Brain pericyte (primary cell): ENCODE measurements around the gene ZNF280C.

Source experiments
- DNase-seq: peaks from one replicate; pipeline ENCODE4 v3.0.0-alpha.2; 2012; ENCODE audit warnings: low read depth, low spot score

ZNF280C gene

DNA sequence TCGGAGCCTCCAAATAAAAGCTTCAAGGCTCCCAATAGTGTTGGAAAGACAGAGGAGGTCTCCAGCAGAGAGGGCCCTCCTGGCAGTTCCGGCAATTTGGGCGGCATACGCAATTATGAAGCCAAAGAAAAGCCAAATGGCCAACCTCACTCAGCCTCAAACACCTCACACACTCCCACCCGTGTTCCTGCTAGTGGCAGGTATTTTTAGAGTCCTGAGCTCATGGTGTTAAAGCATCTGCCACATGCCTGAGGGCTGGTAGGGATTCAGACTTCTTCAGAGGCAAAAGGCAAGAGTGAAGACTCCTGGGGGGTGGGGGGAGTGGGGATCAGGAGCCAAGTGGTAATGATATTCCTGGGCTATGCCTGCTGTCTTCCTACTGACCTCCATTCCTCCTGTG is 89.5 kb downstream of the ZNF280C start:
- no peak for DNase-seq

DNA sequence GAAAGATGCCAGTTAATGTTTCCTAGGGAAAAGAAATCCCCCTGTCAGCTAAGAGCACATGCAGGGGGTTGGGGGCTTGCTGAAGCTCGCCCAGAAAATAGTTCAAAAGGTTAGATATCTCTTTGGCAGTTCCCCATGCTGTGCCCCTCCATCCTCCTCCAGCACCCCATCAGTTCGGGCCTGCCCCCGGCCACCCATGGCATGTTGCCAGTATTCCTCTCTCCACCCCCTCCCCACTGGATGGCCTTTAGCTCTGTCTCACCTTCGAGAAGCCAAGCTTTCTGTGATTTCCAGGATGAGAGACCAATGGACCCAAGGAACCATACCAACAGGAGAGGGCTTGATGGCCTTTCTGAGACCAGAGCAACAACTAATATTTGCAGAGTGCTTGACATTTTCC is 91.8 kb downstream of the ZNF280C start:
- DNase-seq: no peak

DNA sequence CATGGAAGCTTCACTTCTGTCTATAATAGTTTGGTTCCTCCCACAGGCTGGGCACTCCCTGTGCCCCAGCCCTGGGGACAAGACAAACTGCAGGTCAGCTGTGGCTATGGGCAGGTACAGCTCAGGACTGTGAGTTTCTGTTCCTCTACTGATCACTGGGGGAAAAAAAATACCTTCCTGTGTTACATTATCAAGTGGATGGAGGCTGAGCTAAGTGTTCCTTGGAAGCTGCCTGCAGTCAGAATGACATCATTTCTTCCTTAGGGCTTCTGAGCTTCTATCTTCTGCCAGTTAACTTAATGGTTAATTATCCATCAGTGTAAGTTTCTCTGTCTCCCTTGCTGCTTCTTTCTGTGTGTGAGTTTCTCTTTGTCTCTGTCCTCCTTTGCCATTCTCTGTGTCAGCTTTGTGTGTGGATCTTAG is 92.3 kb downstream of the ZNF280C start:
- DNase-seq: no peak

DNA sequence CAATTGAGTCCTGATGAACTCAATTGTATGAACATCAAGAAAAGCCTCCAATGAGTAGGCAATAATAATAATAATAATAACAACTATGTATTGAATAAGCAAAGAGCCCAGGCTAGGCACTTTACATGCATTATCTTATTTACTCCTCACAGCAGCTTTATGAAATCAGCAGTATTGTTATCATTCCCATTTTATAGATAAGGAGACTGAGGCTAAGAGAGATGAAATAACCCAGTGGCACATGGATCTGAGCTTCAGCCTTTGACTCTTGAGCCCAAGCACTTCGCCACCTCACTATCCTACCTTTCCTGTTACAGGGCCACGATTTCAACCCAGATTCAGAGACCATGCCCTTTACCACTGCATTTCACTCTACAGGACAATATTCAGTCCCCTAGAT is 93.8 kb downstream of the ZNF280C start:
- DNase-seq: no peak

DNA sequence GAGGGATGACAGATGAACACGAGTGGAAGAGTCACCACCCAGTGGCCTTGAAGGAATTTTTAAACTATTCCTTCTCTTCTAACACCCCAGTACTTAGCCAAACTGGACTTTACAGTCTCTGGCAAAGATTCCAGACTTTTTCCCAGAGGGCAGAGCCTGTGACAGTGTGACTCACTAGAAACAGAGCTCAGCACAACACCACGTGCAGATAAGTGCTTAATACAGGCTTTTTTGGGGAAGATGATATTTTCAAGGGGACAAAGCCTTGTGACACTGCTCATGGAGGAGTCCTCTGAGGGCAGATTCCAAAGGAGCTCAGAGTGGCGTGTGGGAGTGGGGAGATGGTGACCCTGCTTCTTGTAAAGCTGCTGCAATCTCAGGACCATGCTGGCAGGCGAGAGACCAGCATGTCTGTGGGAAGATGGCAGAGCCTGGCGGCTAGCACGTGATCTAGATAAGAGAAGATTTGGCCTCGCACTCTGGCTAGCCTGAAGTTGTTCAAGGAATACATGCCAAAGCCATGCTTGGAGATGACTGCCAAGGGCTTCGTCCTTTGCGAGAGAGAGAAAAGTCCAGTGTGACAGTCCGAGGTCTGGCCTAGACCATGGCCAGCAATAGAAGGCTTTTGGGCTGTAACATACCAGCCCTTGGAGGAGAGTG is 94.5 kb downstream of the ZNF280C start:
- DNase-seq: no peak

DNA sequence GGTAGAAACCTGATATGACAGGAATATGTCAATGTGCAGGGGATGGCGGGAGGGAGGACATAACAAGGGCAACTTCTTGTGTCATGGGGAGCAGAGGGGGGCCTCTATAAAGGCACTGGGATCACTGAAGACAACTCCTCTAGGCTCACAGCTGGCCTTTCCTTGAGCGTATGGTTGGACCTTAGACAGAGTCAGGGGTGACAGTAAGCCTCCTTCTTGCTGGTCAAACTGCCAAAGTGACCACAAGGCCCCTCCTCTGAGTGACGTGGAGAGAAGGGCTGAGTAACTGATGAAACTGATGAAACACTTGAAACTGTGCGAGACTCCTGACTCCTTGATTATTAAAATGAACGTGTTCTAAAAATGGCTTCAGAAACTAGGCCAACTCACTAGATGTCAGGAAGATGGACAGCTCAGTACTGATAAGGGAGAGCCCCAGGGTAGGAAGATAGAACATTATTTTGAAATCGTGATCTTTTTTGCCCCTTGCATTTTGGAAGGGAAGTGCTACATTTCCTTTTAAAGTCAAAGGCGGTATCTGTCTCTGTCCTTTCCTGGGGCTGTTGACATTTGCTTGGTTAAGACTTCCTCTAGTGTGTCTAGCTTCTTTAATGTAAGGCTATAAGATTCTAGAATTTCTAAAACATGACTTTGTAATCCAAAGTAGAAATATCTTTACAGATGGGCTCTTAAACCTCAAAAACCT is 95.4 kb downstream of the ZNF280C start:
- no peak for DNase-seq

DNA sequence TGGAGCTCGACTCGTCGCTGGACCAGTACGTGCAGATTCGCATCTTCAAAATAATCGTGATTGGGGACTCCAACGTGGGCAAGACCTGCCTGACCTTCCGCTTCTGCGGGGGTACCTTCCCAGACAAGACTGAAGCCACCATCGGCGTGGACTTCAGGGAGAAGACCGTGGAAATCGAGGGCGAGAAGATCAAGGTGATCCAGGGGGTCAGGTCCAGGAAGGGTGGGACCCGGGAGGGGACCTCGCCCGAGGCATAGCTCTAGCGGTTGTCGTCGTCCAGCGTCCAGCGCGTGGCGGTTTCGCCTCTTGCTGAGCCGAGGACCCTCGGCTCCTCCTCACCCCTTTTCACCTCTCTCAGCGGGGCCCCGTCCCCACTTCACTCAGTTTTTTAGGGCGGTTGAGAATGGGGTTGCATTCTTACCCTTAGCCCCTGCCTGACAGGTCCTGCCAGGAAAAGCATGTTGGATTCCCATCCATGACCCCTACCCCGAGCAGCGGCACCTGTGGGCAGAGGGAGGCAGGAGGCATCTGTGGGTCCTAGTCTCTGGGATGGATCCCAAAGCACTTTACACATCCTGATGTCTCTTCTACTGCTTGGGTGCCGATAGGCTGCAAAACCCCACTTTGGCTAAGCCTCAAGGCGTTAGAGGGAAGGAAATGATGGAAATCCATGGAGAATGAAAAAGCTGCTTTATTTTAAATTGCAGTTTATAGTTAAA is 96.4 kb downstream of the ZNF280C start:
- DNase-seq: no peak

DNA sequence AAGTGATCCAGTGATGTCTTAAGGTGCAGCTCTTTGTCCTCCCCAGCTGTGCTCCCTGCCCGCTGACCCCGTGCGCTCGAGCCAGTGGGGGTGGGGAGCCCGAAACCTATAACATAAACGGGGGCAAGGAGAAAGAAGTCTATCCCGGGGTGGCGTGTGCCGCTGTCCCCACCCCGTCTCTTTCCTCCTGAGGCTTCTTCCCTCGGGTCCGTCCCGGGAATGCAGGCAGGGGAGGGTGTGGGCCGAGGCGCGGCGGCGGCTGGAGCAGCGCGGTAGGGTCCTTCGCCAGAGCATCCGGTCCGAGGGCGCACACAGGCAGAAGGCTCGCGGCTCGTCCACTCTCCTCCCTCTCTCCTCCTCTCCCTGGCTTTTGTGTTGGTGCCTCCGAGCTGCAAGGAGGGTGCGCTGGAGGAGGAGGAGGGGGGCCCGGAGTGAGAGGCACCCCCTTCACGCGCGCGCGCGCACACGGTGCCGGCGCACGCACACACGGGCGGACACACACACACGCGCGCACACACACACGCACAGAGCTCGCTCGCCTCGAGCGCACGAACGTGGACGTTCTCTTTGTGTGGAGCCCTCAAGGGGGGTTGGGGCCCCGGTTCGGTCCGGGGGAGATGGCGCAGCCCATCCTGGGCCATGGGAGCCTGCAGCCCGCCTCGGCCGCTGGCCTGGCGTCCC is 97.1 kb downstream of the ZNF280C start, which contains the start of gene RAB33A:
RAB33A (plus strand) TSS at position 517 of the 681 bp plus-strand sequence; CDS start at position 618, 101 bp downstream.
- no peak for DNase-seq

DNA sequence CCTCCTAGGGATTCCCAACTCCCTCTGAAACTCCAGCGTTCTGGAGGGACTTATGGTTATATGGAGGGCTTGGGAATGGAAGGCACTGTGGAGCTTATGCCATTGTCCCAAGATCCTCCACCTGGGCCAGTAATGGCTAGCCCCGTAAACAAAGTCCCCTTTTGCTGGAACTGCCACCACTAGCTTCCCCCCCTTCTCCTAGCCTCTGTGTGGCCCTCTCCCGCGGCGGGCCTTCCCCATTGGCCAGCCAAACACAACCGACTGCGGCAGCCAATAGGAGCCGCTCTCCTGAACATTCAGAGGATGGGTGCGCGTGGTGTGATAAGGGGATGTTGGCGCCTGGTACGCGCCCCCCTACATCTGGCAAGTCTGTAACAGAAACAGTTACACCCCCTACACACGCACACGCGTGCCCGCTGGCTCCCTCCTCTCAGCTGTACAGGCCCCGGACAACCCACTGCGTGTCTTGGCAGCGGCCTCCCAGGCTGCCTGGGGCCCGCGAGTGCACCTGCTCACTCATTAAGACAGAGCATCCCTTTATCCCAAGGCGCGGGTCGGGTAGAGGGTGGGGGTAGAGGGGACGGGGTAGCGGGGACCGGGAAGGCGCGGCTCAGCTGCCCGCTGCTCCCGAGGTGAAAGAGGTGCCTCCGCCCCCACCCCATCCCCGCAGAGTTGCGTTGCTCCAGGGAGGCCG is 97.8 kb downstream of the ZNF280C start:
- DNase-seq: no peak

DNA sequence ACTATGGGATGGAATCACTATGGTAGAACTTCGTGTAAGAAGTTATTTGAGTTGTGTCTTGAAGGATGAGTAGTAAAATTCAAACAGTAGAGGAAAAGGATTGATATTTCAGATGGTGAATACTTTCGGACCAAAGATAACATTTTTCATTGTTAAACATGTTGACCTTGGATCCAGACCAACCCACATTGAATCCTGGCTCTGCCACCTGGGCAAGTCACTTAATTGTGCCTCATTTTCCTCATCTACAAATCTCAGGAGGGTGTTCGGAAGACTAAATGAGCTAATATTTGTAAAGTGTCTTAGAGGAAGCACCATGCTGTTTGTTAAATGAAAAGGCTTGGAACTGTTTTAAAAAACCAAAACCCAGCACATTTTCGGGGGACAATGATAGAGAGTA is 101.7 kb downstream of the ZNF280C start:
- DNase-seq: no peak

DNA sequence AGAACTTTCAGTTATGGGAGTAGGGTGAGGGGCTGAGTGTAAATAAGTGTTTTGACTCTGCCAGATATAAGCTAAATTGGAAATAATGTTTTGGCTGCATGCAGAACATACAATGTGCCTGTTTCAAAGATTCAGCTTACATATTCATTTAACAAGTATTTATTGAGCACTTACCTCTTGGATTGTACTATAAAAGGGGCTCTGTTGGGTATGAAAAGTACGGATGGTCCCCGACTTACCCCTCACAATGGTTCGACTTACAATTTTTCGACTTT is 102.3 kb downstream of the ZNF280C start:
- DNase-seq: no peak

DNA sequence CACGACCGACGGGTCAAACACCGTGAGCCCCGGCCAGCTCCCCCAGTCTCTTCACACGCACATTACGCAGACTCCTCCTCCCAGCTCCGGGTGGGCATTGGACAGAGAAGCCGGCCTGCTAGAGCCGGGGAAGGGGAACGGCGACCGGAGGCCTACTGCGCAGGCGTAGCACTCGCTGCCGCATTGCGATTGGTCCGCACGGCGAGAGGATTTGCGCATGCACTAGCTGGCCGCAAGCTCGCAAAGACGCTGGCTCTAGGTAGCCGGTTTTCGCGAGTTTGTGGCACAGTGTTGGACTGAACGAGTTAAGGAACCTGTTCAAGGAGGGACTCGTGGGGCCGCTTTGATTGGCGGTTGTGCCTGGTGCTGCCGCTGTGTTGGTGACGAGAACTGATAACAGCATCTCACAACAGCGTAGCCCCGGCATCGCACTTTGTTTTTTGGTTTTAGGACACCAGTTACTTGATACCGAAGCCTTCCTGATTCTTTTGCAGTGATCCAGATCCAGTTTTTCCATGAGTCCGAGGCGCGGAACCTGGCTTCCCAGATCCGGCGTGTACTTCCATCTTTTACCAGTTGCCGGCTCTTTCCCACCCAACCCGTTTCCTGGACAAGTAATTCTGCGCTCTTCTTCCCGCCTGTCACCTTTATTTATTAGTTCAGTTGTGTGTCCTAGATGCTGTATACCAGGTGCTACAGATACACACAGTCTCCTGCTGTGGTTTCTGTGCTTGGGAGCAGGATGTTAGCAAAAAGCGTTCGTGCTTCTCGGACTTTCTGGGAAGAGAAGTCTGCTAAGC is 102.8 kb downstream of the ZNF280C start, which contains the start of gene AIFM1:
AIFM1 (minus strand) TSS at position 139 of the 800 bp plus-strand sequence. CDS start 185 bp downstream, outside the sequence.
- DNase-seq: peak; percentile 91

DNA sequence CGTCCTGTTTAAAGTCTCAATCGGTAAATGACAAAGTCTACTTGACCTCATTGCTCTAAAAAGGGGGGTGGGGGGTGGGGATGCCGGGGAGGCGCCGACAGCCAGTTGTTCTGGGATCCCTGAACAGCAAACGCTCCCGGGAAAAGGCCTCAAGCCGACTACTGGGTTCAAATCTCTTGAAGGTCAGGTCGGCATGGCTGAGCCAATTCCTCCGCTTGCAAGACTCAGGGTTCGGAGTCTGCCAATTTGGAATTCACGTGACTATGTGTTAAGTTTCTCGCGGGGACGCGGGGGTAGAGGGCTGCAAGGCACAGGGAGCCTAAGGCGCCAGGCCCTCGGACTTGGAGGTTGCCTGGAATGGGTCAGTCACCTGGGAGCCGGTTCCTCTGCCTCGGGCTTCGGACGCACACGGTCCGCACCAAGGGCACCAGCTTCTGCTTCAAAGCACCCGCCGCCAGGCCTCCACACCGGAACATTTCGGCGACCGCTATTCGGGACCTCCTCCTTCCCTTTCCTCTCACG is 103.5 kb downstream of the ZNF280C start:
- DNase-seq: no peak

DNA sequence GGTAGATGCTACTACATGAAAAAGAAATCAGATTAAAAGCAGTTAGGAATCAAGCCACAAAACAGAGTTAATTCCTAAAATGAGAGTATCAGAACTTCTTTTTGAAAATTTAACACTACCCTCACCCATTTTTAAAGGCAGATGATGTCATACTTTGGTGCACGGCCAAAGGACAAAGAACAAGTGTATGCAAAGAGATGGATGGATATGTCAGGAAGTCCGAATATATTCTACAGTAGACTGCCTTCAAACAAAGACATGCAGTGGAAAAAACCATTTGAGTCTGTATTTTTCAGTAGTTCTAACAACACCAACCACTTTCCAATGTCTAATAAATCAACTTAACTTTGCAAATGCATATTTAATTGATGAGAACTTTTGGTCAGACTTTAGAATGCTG is 105.3 kb downstream of the ZNF280C start:
- no peak for DNase-seq

DNA sequence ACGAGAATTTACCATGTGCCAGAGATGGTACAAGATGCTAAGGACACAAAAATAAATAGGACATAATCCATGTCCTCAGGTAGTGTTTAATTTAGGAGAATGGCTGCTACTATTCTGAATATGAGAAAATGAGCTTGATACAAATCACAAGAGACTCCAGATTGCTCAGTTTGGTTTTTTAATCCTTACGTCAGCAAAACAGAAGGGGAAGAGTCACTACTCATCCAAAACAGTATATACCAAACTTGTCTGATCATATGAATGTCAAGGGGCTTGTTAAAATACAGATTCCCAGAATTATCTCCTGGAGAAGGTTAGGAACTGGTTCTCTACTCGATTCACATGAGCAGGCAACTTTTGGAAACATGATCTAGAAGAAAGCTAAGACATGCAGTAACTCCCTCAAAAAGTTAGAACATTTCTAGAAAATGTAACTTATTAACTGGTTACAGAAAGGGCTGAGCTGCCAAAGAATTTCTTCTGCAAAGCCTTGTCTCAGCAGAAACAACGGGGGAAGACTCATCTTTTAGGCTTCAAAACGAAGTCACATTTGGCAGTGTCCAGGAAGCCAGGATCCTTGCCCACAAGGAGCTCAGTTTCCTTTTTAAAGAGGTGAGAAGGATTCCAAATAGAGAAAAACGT is 106.5 kb downstream of the ZNF280C start:
- DNase-seq: no peak

DNA sequence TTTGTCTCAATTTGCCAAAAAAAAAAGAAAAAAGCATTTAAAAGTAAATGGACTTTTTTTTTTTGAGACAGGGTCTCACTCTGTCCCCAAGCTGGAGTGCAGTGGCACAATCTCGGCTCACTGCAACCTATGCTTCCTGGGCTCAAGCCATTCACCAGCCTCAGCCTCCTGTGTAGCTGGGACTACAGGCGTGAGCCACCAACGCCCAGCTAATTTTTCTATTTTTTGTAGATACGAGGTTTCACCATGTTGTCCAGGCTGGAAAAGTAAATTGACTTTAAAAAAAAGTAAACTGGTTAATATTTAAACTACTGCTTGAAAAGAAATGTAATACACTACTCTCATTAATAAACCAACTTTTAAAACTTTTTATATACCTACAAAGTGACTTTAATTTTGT is 108.9 kb downstream of the ZNF280C start:
- DNase-seq: no peak

DNA sequence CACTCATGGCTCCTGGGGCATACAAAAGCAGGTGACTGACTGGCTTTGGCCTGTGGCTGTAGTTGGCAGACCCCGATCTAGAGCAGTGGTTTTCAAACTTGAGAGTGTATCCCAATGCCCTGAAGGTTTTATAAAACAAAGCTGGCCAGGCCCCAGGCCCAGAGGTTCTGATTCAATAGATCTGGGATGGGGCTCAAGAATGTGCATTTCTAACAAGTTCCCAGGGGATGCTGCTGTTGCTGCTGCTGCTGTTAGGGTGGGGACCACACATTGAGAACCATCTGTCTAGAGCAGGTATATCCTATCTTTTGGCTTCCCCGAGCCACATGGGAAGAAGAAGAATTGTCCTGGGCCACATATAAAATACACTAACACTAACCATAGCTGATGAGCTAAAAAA is 110.4 kb downstream of the ZNF280C start:
- DNase-seq: no peak

DNA sequence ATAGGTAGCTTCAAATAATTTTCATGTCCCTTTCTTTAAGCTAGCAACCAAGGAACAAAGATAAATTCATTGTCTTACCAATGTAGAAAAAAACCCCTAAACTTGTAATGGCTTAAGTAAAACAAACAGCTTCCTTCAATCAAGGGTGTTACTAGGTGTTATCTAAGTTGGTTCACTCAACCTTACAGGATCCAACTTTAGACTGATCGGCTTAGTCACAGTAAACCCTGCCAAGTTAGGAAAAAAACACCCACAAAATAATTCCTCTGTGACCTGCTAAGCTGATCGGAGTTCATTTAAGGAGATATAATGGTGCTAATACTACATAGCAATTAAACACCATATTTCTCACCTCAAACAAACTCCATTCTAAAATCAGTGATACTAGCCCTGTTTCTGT is 113.1 kb downstream of the ZNF280C start:
- DNase-seq: no peak
